HEK293T (cell line): ENCODE results near the gene CALD1.

Experiments
- ARNT ChIP-seq: fragments of 450-650 bp; IDR thresholded peaks from 2 replicates; pipeline ENCODE4 v1.6.1; 2017; ENCODE audit warnings: mild to moderate bottlenecking
- FOXA1 ChIP-seq: fragments of 450-650 bp; IDR thresholded peaks from 2 replicates; pipeline ENCODE4 v1.6.1; 2016; ENCODE audit warnings: mild to moderate bottlenecking
- FOXK2 ChIP-seq: fragments of 450-650 bp; IDR thresholded peaks from 2 replicates; pipeline ENCODE4 v1.6.1; 2016; ENCODE audit warnings: mild to moderate bottlenecking
- L3MBTL2 ChIP-seq: fragments of 450-650 bp; conservative IDR thresholded peaks from 2 replicates; pipeline ENCODE4 v1.6.1; 2016; ENCODE audit warnings: mild to moderate bottlenecking
- SP1 ChIP-seq: fragments of 450-650 bp; IDR thresholded peaks from 2 replicates; pipeline ENCODE4 v1.6.1; 2017
- SUZ12 ChIP-seq: fragments of 450-650 bp; IDR thresholded peaks from 2 replicates; pipeline ENCODE4 v1.6.1; 2016; ENCODE audit warnings: mild to moderate bottlenecking

DNA sequence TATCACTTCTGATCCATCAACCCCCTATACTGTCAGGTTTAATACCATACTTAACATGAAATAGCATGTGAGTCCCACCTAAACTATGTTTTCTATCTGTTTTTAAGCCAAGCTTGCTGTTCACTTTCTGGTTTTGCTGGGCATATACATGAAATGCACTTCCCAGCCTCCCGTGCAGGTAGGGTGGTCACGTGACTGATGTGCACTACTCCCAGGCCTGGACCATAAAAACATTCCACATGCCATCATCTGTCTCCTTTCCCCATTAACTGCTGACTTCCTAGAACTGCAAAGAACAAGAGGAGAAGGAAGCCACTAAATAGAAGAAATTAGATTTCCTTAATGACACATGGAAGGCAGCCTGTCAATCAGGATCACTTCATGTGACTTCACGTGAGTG lies 40.1 kb upstream of the CALD1 start:
- no peak for TF ChIP-seq SP1
- no peak for TF ChIP-seq L3MBTL2
- no peak for TF ChIP-seq SUZ12
- no peak for TF ChIP-seq ARNT
- TF ChIP-seq FOXK2: no peak
- TF ChIP-seq FOXA1: no peak
